ENCODE measurements around the gene SDR42E2.
"Not testable (repeated sequence)": the region's sequence is repeated elsewhere in the genome, so short reads cannot be mapped to it uniquely, and the experiment has no call there.

SDR42E2 gene

DNA sequence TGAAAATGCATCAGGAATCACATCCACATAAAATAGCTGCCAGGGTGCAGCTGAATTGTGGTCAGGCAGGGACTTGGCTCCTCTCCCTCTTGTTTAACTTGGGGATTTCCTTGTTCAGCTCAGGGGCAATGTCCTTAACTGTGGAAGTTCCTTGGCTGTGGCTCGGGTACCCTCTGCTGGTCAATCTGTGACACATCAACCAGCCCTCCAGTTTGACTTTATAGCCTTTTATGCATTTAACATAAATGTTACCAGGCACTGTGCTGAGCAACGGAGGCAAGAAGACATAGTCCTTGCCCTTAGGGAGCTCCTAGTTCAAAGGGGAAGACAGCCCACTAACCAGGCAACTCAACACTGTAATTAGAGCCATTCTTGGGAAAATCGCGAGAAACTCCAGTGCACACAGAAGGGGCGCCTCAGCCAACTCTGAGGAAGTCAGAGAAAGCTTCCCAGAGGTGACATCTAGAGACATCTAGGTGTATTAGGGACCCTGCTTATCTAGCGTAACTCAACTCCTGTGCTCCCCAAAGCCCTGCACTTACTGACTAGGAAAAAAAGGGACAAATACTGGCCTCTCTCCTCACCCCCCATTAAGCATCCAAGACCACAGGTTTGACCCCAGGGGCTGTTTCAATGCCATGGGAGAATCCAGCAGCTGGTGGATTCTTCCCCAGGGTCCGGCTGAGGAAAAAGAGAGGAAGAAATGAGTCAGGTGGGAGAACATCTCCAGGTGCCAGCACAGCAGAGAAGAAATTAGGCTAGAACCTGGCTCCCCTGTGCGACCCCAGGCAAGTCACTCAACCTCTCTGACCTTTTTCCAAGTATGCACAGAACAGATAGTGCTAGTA is 26.5 kb downstream of the SDR42E2 start:
- DNase-seq = peak; percentile 86
- in situ Hi-C loops (cut with MboI; ENCODE audit: low pct_unique_long_range_greater_than_20kb, low sequenced_read_pairs) = loop anchor here (25.0 kb wide), 1 partner anchor 202 kb away; no protein-coding TSS in a partner anchor

DNA sequence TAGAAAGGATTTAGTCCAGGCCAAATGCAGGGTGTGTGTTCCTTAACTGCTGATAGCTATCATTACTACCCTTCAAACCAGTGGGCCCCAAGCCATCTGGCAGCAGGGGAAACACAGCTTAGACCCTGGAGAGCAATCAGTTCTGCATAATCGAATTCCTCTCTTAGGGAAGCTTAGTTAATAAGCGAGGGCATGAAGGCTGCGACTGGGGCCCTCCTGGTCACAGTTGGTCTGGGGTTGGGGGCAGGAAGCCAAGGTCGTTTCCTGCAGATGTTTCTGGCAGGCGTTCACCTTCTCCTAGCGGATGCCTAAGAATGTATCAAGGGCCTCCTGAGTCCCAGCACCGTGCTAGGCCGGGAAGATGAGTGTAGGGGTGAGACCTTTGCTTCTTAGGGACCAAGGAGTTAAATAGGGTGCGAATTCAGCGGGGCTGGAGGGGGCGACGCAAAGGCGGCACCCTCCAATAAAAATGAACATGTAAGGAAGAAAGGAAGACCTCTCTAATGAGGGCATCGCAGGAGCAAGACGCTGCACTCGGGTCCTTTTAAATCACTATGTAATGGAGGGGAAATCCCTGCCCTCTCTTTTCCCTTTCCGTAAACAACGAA is 27.3 kb downstream of the SDR42E2 start:
- in situ Hi-C loops (cut with MboI; ENCODE audit: low pct_unique_long_range_greater_than_20kb, low sequenced_read_pairs) = loop anchor here (25.0 kb wide), 1 partner anchor 202 kb away; no protein-coding TSS in a partner anchor
- peak; percentile 68 for DNase-seq

- peak; percentile 100 for DNase-seq
- in situ Hi-C loops (cut with MboI; ENCODE audit: low pct_unique_long_range_greater_than_20kb, low sequenced_read_pairs) = loop anchor here (25.0 kb wide), 1 partner anchor 203 kb away; no protein-coding TSS in a partner anchor
These were observed 27.9 kb downstream of the SDR42E2 start for GRCh38 chr16:22190081-22190775.

DNA sequence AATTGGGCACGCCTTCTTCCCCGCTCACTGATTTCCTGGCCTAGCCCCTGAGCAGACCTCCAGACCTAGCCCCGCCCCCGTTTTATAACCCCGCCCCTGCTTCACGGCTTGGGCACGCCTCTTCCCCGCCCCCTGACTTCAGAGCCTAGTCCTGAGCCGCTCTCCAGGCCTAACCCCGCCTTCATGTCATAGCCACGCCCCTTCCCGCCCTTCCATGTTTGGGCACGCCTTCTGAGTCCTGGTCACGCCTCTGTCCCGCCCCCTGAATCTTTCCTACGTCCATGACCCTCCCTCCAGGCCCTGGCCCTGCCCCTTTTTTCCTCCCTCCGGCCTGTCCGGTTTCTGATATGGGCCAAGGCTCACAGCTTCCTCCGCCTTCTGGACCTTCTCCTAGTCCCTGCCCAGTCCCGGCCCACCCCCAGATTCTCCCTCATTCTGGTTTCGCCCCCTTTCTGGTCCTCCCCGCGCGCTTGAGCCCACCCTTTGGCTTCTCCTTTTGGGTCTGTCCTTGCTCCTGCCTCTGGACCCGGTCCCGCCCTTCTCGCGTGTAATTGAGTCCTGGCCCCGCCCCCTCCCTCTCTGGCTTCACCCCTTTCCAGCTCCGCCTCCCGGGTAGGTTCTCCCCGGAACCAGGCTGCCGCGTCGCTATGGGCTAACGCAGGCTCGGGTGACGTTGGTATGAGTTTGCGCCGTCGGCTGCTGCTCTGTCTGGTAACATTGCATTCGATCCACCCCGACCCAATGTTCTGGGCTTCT is 28.6 kb downstream of the SDR42E2 start:
- peak; percentile 94 for DNase-seq

GRCh38 chr16:22191532-22192260 is 29.4 kb downstream of the SDR42E2 start:
- DNase-seq = peak; percentile 34
- in situ Hi-C loops (cut with MboI; ENCODE audit: low pct_unique_long_range_greater_than_20kb, low sequenced_read_pairs) = loop anchor here (25.0 kb wide), 1 partner anchor 204 kb away; no protein-coding TSS in a partner anchor

More for the DNA sequence above, 28.6 kb downstream of the SDR42E2 start:
- in situ Hi-C loops (cut with MboI; ENCODE audit: low pct_unique_long_range_greater_than_20kb, low sequenced_read_pairs) = loop anchor here (25.0 kb wide), 1 partner anchor 204 kb away; no protein-coding TSS in a partner anchor

DNA sequence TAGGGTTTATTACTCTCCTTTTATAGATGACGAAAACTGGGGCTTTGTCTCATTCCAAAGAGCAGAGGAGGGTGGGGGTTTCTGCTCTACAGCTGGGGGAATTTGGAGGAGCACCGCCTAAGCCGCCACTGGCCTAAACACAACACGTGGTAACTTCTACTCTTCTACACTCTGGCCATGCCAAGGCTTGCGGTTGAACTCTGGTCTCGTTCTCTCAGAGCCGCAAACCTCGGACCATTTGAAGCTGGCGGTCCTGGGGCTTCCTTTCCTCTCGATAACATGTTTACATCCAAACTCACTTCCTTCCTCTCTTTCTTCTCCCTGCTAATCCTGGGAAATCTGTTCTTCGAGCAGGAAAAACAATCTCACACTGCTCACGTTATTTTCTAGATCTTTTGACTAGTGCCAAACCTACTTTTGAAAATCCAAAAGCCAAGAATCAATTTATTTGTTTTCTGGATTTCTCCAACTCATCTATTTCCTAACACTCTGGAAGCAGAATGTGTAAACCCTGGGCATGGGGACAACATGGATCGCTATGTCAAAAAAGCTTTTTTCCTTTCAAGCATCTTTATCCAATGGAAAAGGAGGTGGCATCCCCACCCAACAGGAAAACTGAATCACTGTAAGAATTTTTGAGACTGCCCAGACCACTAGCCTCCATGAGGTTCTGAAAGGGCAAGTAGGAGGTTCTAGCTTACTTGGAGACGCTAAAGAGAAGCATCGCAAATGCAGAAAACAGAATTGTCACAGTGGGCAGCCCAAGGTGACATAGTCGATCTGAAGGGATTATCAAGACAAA is 30.2 kb downstream of the SDR42E2 start:
- in situ Hi-C loops (cut with MboI; ENCODE audit: low pct_unique_long_range_greater_than_20kb, low sequenced_read_pairs) = loop anchor here (25.0 kb wide), 1 partner anchor 205 kb away; no protein-coding TSS in a partner anchor
- peak; percentile 90 for DNase-seq

- in situ Hi-C loops (cut with MboI; ENCODE audit: low pct_unique_long_range_greater_than_20kb, low sequenced_read_pairs) = loop anchor here (25.0 kb wide), 1 partner anchor 206 kb away; no protein-coding TSS in a partner anchor
- DNase-seq = no peak
These were observed 30.7 kb downstream of the SDR42E2 start for GRCh38 chr16:22193063-22193411.

DNA sequence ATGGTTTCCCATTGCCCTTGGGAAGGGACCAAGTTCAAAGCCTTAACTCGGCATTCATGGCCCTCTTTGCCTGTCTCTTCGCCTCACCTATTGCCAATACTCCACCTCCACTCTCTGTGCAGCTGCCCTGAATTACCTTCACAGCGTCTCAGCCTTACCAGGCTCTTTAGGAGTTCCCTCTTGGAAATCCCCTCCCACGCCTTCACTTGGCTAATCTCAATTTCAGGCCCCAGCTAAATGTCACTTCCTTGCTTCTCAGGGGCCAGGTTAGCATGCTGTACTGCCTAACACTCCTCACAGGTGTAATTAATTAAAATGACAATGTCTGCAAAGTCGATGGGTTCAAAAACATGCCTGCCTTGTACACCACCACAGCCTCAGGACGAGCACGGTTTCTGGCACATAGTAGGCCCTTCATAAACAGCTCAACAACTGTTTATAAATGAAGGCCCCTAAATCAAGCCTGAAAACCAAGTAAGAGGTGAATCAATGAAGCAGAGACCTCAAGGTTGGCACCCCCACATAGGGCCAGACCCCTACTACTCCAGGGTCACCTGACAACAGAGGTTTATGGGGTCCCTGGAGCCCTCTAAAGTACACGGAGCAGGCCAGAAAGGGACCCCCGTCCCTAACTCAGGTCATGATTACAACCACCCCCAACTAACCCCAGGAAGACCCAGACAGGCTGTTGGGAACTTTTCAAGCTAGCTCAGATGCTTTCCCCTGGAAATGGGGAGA is 32.6 kb downstream of the SDR42E2 start:
- in situ Hi-C loops (cut with MboI; ENCODE audit: low pct_unique_long_range_greater_than_20kb, low sequenced_read_pairs) = loop anchor here (5.0 to 25.0 kb wide), 2 partner anchors 102 to 208 kb away; partner anchors contain the start of gene POLR3E
- DNase-seq = no peak

- in situ Hi-C loops (cut with MboI; ENCODE audit: low pct_unique_long_range_greater_than_20kb, low sequenced_read_pairs) = loop anchor here (5.0 to 25.0 kb wide), 2 partner anchors 102 to 208 kb away; partner anchors contain the start of gene POLR3E
- DNase-seq = no peak
These were observed 33.1 kb downstream of the SDR42E2 start for GRCh38 chr16:22195445-22195694.

DNA sequence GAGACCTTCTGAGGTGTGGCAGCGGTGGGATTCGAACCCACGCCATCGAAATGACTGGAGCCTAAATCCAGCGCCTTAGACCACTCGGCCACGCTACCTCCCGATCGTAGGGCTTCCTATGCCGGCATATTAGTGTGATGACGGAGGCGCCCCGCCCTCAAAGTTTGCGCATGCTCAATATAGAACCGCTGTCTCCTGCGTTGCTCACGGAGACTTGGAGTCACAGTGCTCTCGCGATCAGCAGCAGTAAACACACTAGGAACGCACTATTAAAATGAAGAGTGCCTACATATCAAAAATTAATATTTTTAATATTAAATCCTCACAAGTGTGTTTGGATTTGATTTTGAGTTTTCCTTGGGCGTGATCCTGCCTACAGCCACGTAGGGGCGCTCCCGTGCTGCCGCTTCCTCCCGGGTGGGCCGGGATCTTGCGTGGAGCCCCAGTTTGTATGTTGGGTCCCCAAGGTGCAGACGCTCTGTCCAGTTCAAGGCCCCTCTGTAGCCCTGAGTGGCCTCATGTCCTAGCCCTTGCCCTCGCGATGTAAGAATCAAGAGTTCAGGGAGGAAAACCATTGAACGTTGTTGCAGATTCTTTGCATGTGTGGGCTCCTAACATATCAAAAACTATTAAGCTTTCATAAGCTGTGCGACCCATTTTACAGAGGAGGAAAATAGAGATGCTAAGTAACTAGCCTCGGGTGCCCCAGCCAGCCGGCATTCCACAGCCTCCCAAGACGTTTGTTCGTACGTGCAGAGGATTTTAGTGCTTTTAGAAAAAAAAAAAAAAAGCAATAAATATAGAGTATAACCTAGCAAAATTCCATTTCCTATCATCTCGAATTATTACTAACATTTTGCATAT is 33.6 kb downstream of the SDR42E2 start:
- in situ Hi-C loops (cut with MboI; ENCODE audit: low pct_unique_long_range_greater_than_20kb, low sequenced_read_pairs) = loop anchor here (5.0 to 25.0 kb wide), 2 partner anchors 101 to 209 kb away; partner anchors contain the start of gene POLR3E
- DNase-seq = peak; percentile 94

- not testable (repeated sequence) for DNase-seq
- in situ Hi-C loops (cut with MboI; ENCODE audit: low pct_unique_long_range_greater_than_20kb, low sequenced_read_pairs) = loop anchor here (5.0 to 25.0 kb wide), 2 partner anchors 101 to 209 kb away; partner anchors contain the start of gene POLR3E
These were observed 34.4 kb downstream of the SDR42E2 start for GRCh38 chr16:22196559-22197168.

DNA sequence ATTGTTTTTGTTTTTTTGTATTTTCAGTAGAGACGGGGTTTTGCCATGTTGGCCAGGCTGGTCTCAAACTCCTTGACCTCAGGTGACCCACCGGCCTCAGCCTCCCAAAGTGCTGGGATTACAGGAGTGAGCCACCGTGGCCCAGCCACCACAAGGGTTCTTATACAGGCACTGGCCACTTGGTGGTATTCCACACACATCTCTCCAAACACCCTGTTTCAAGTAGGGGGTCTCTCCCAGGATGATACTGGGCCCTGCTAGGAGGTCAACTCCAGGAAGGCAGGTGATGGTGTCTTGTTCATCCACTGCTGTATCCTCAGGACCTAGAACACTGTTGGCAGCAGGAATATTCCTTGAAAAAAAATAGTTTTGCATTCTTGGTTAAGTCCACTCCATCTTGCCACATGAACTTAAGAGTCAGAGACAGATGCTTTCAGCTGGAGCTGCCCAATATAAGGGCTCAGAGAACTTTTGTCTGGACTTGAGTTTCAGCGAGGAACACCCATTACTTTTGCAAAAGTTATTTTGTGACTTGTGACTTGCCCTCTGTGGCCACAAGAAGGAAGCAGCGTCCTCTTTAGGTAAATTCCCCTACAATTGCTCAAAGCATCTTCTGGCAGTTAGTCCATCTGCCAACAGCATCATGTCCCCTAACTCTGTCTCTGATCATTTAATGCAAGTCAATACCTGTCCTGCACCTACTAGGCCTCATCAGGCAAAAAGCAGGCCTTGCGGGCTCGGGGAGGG is 36.4 kb downstream of the SDR42E2 start:
- no peak for DNase-seq
- in situ Hi-C loops (cut with MboI; ENCODE audit: low pct_unique_long_range_greater_than_20kb, low sequenced_read_pairs) = loop anchor here (5.0 to 25.0 kb wide), 2 partner anchors 99 to 211 kb away; partner anchors contain the start of gene POLR3E

GRCh38 chr16:22202261-22202637 is 39.9 kb downstream of the SDR42E2 start:
- in situ Hi-C loops (cut with MboI; ENCODE audit: low pct_unique_long_range_greater_than_20kb, low sequenced_read_pairs) = no loop called here
- no peak for DNase-seq

DNA sequence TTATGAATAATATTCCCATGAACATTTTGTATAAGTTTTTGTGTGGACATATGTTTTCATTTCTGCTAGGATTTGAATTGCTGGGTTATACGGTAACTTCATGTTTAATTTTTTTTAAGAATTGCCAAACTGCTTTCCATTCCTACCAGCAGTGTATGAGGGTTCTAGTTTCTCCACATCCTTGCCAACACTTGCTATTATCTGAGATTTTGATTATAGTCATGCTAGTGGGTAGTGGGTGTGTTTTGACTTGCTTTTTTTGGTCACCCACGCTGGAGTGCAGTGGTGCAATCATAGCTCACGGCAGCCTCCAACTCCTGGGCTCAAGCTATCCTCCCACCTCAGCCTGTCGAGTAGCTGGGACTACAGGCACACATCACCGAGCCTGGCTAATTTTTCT is 40.8 kb downstream of the SDR42E2 start:
- in situ Hi-C loops (cut with MboI; ENCODE audit: low pct_unique_long_range_greater_than_20kb, low sequenced_read_pairs) = no loop called here
- DNase-seq = no peak

Measured in KBM-7 (cell line).